ENCODE results near the gene ZBTB7C.

Gene ZBTB7C

GRCh38 chr18:48154828-48155227, 254.4 kb downstream of the ZBTB7C start:
- POLR2A ChIA-PET: no interaction called here
- TF ChIP-seq ZSCAN4 (tag by site-specific recombination; IDR thresholded peaks at IDR 0.05) (no peak), ZNF544 (tag by site-specific recombination; IDR thresholded peaks at IDR 0.05) (no peak)
- TF ChIP-seq, protein P1, sequence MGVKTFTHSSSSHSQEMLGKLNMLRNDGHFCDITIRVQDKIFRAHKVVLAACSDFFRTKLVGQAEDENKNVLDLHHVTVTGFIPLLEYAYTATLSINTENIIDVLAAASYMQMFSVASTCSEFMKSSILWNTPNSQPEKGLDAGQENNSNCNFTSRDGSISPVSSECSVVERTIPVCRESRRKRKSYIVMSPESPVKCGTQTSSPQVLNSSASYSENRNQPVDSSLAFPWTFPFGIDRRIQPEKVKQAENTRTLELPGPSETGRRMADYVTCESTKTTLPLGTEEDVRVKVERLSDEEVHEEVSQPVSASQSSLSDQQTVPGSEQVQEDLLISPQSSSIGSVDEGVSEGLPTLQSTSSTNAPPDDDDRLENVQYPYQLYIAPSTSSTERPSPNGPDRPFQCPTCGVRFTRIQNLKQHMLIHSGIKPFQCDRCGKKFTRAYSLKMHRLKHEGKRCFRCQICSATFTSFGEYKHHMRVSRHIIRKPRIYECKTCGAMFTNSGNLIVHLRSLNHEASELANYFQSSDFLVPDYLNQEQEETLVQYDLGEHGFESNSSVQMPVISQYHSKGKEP (tag by site-specific recombination; IDR thresholded peaks at IDR 0.05): no peak
- H3K36me3 ChIP-seq (ENCODE audit: control insufficient read depth in 2 of 2, insufficient read depth in 1 of 2, low read length in 2 of 2): no peaks in the 10 kb centered on the region
- no peak overlapping the region for H3K27ac ChIP-seq (ENCODE audit: extremely low read depth, low read depth, low read length)
- H3K4me3 ChIP-seq (ENCODE audit: low read depth, low read length): no peak overlapping the region
- no peaks in the 10 kb centered on the region for H3K9me3 ChIP-seq (ENCODE audit: control insufficient read depth, insufficient read depth, low read depth, low read length)
- H3K4me1 ChIP-seq (ENCODE audit: control insufficient read depth, insufficient read depth, low read length): peaks cover 2% of the 10 kb centered on the region; the same call in 1 of the 2 replicates
- CTCF ChIA-PET: interaction anchor here (0.6 to 1.1 kb wide), 4 partner anchors 14 to 291 kb away, joined by 3 to 8 read pairs (median 3); no protein-coding TSS in a partner anchor

GRCh38 chr18:48153613-48154481, 255.3 kb downstream of the ZBTB7C start:
- no peaks in the 10 kb centered on the region for H3K9me3 ChIP-seq (ENCODE audit: control insufficient read depth, insufficient read depth, low read depth, low read length)
- TF ChIP-seq ZNF792 (tag by site-specific recombination; IDR thresholded peaks at IDR 0.05): no peak
- no peak for TF ChIP-seq KLF7 (tag by site-specific recombination; IDR thresholded peaks at IDR 0.05; ENCODE audit: borderline replicate concordance)
- TF ChIP-seq ZNF121 (tag by site-specific recombination; IDR thresholded peaks at IDR 0.05): no peak
- TF ChIP-seq ZNF23 (tag by site-specific recombination; IDR thresholded peaks at IDR 0.05; ENCODE audit: borderline replicate concordance): no peak
- no peak for TF ChIP-seq MYNN (tag by site-specific recombination; IDR thresholded peaks at IDR 0.05; ENCODE audit: borderline replicate concordance)
- TF ChIP-seq ZNF19 (tag by site-specific recombination; IDR thresholded peaks at IDR 0.05; ENCODE audit: low read depth): no peak
- TF ChIP-seq MEIS1 (CRISPR knock-in tag; IDR thresholded peaks at IDR 0.05; ENCODE audit: borderline replicate concordance): no peak
- TF ChIP-seq ZNF112 (tag by site-specific recombination; IDR thresholded peaks at IDR 0.05): no peak
- TF ChIP-seq TCF7L2 (IDR thresholded peaks at IDR 0.05; ENCODE audit: borderline replicate concordance, low read depth, low read length): no peak
- no peak for TF ChIP-seq ZNF354C (tag by site-specific recombination; IDR thresholded peaks at IDR 0.05; ENCODE audit: borderline replicate concordance, low read depth)
- TF ChIP-seq ZNF311 (tag by site-specific recombination; IDR thresholded peaks at IDR 0.05; ENCODE audit: borderline replicate concordance): no peak
- ChIA-PET POLR2A (interaction anchor here (0.6 kb wide), 1 partner anchor 224 kb away, joined by 3 read pairs; the partner anchor contains the start of gene SMAD2), CTCF (interaction anchor here (0.8 to 1.8 kb wide), 5 partner anchors 62 to 293 kb away, joined by 3 to 4 read pairs (median 3); no protein-coding TSS in a partner anchor)
- H3K4me1 ChIP-seq (ENCODE audit: control insufficient read depth, insufficient read depth, low read length): peaks cover 2% of the 10 kb centered on the region; the same call in 1 of the 2 replicates
- no peaks in the 10 kb centered on the region for H3K36me3 ChIP-seq (ENCODE audit: control insufficient read depth in 2 of 2, insufficient read depth in 1 of 2, low read length in 2 of 2)
- H3K4me3 ChIP-seq (ENCODE audit: low read depth, low read length): no peak overlapping the region
- no peak overlapping the region for H3K27ac ChIP-seq (ENCODE audit: extremely low read depth, low read depth, low read length)

DNA sequence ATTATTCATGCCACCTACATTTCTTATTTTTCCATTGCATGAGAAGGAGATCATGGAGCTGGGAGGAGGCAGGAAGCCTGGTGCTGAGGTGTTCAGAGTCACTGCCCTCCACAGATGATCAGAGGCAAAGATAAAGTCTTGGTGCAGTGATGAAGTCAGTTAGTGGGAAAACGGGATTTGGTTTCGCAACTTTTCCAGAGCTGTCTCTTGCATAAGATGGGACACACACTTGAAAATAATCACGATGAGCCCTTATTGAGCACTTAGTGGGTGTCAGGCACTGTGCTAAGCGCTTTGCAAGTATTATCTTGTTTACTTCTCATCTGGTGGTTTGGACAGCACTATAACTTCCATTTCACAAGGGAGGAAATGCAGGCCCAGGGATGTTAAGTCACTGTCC, 256.6 kb downstream of the ZBTB7C start:
- Histone ChIP-seq H3K36me3 (ENCODE audit: control insufficient read depth in 2 of 2, insufficient read depth in 1 of 2, low read length in 2 of 2) (no peaks in the 10 kb centered on the region), H3K9me3 (ENCODE audit: control insufficient read depth, insufficient read depth, low read depth, low read length) (no peaks in the 10 kb centered on the region), H3K4me3 (ENCODE audit: low read depth, low read length) (no peak overlapping the region), H3K27ac (ENCODE audit: extremely low read depth, low read depth, low read length) (no peak overlapping the region), H3K4me1 (ENCODE audit: control insufficient read depth, insufficient read depth, low read length) (no peaks in the 10 kb centered on the region)
- ChIA-PET CTCF (interaction anchor here (1.0 to 1.8 kb wide), 3 partner anchors 64 to 294 kb away, joined by 3 to 4 read pairs (median 3); no protein-coding TSS in a partner anchor), POLR2A (interaction anchor here (1.5 to 2.2 kb wide), 2 partner anchors 9 to 13 kb away, joined by 5 to 17 read pairs; no protein-coding TSS in a partner anchor)
- no peak for TF ChIP-seq ZNF133 (tag by site-specific recombination; IDR thresholded peaks at IDR 0.05)
- TF ChIP-seq, protein P2, sequence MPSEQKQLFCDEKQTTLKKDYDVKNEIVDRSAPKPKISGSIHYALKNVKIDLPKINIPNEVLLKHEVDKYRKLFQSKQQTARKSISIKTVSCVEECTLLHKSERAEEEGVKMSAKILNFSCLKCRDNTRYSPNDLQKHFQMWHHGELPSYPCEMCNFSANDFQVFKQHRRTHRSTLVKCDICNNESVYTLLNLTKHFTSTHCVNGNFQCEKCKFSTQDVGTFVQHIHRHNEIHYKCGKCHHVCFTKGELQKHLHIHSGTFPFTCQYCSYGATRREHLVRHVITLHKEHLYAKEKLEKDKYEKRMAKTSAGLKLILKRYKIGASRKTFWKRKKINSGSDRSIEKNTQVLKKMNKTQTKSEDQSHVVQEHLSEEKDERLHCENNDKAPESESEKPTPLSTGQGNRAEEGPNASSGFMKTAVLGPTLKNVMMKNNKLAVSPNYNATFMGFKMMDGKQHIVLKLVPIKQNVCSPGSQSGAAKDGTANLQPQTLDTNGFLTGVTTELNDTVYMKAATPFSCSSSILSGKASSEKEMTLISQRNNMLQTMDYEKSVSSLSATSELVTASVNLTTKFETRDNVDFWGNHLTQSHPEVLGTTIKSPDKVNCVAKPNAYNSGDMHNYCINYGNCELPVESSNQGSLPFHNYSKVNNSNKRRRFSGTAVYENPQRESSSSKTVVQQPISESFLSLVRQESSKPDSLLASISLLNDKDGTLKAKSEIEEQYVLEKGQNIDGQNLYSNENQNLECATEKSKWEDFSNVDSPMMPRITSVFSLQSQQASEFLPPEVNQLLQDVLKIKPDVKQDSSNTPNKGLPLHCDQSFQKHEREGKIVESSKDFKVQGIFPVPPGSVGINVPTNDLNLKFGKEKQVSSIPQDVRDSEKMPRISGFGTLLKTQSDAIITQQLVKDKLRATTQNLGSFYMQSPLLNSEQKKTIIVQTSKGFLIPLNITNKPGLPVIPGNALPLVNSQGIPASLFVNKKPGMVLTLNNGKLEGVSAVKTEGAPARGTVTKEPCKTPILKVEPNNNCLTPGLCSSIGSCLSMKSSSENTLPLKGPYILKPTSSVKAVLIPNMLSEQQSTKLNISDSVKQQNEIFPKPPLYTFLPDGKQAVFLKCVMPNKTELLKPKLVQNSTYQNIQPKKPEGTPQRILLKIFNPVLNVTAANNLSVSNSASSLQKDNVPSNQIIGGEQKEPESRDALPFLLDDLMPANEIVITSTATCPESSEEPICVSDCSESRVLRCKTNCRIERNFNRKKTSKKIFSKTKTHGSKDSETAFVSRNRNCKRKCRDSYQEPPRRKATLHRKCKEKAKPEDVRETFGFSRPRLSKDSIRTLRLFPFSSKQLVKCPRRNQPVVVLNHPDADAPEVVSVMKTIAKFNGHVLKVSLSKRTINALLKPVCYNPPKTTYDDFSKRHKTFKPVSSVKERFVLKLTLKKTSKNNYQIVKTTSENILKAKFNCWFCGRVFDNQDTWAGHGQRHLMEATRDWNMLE (tag by site-specific recombination; conservative IDR thresholded peaks at IDR 0.05; ENCODE audit: low read depth): no peak
- TF ChIP-seq ZNF157 (tag by site-specific recombination; IDR thresholded peaks at IDR 0.05): no peak
- TF ChIP-seq, protein P3, sequence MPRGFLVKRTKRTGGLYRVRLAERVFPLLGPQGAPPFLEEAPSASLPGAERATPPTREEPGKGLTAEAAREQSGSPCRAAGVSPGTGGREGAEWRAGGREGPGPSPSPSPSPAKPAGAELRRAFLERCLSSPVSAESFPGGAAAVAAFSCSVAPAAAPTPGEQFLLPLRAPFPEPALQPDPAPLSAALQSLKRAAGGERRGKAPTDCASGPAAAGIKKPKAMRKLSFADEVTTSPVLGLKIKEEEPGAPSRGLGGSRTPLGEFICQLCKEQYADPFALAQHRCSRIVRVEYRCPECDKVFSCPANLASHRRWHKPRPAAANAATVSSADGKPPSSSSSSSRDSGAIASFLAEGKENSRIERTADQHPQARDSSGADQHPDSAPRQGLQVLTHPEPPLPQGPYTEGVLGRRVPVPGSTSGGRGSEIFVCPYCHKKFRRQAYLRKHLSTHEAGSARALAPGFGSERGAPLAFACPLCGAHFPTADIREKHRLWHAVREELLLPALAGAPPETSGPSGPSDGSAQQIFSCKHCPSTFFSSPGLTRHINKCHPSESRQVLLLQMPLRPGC (tag by site-specific recombination; IDR thresholded peaks at IDR 0.05): no peak
- TF ChIP-seq ZNF335 (tag by site-specific recombination; conservative IDR thresholded peaks at IDR 0.05): no peak
